GM13976 (cell line): ENCODE data around the gene MBTPS1.

Source experiments
- DNase-seq: peaks from one replicate; pipeline ENCODE4 v3.0.0; 2012; ENCODE audit warnings: low spot score
- in situ Hi-C: fragments of 300-500 bp; cut with MboI; formaldehyde crosslinking; loops from one replicate; pipeline ENCODE4 v1.12.0; 2022; ENCODE audit warnings: low sequenced_read_pairs, mixed read lengths, inconsistent platforms; ENCODE audit not compliant: unreplicated experiment
- TF ChIP-seq, protein P1 (sequence below): IDR thresholded peaks from 2 replicates; pipeline ENCODE4 v1.5.1; 2012; ENCODE audit warnings: borderline replicate concordance, mild to moderate bottlenecking; ENCODE audit not compliant: insufficient read depth; ENCODE audit errors: extremely low read depth, missing control alignments, control extremely low read depth

Gene MBTPS1

DNA sequence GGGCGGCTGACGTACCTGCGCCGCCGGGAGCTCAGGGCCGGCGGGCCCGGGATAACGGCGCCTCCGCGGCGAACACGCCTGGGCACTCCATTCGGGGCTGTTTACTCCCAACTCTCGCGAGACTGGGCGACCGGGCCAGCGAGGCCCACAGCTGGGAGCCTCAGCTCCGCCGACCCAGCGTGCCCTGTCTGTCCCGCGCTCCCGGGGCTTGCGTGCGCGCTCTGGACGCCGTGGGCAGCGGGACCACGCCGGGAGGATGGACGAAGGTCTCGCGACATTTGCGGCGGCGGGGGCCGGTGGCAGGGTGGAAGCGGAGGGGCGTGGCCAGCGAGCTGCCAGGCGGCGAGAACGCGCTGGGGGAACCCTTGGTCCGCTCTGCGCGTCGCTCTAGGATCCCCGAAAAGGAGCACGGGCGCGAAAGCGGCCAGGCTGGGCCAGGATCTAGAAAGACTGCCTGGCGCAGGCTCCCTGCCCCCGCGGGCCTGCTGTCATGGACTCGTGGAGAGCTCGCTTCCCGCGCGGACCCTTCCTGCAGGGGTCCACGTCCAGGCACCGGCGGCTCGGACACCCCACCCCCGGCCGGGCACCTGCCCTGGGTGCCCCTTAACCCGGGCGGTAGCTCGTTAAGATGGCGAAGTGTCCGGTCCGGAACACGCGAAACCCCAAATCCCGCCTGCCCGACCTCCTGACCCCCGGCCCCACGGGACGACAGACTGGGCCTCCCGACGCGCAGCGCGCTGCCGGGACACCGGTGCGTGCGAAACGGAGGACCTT is at the start of gene MBTPS1:
TSS of gene MBTPS1 (minus strand) at position 223 of the 774 bp plus-strand sequence. CDS start 15,159 bp downstream, outside the sequence.
- TF ChIP-seq, protein P1, sequence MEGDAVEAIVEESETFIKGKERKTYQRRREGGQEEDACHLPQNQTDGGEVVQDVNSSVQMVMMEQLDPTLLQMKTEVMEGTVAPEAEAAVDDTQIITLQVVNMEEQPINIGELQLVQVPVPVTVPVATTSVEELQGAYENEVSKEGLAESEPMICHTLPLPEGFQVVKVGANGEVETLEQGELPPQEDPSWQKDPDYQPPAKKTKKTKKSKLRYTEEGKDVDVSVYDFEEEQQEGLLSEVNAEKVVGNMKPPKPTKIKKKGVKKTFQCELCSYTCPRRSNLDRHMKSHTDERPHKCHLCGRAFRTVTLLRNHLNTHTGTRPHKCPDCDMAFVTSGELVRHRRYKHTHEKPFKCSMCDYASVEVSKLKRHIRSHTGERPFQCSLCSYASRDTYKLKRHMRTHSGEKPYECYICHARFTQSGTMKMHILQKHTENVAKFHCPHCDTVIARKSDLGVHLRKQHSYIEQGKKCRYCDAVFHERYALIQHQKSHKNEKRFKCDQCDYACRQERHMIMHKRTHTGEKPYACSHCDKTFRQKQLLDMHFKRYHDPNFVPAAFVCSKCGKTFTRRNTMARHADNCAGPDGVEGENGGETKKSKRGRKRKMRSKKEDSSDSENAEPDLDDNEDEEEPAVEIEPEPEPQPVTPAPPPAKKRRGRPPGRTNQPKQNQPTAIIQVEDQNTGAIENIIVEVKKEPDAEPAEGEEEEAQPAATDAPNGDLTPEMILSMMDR = no peak
- in situ Hi-C loops = no loop called here
- peak; percentile 98 for DNase-seq

GRCh38 chr16:84165746-84166145 is 49.0 kb upstream of the MBTPS1 start:
- in situ Hi-C loops = no loop called here
- DNase-seq = no peak
- TF ChIP-seq, protein P1 = no peak

- TF ChIP-seq, protein P1 = no peak
- in situ Hi-C loops = no loop called here
- no peak for DNase-seq
These were observed 45.1 kb upstream of the MBTPS1 start for GRCh38 chr16:84161801-84162200.

DNA sequence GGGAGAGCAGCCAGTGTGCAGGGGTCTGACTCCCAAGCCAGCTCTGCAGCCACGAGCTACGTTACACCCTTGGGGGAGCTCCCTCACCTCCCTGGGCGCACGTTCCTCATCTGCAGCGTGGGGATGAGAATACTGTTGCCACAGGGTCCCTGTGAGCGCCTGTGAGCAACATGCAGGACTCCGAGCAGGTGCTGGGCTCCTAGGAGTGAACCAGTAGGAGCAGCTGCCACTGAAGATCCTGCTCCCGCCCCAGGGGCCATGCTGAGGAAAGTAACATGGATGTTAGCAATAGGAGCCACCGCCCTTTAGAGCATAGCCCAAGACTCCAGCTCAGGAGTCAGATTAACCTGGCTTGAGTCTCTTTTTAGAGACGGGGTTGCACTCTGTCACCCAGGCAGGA is 44.3 kb upstream of the MBTPS1 start:
- in situ Hi-C loops = no loop called here
- no peak for DNase-seq
- TF ChIP-seq, protein P1 = no peak

DNA sequence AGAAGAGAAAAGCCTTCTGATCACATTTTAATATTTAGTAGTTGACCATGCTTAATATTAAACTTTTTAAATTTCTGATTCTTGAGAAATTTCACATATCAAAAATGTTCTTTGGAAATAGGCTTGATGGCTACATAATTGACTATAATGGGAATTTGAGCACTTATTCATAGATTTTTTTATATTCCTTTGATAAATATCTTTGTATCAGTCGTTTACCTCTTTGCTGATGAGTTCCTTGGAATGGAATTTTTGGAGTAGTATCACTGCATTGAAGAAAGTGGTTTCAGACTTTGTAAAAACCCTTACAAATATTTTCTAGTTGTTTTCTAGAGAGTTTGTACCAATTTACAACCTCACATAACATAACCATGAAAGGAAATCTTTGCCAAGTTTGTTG is 43.1 kb upstream of the MBTPS1 start:
- no peak for DNase-seq
- TF ChIP-seq, protein P1 = no peak
- in situ Hi-C loops = no loop called here

- in situ Hi-C loops = no loop called here
- TF ChIP-seq, protein P1 = no peak
- no peak for DNase-seq
These were observed 42.3 kb upstream of the MBTPS1 start for GRCh38 chr16:84159007-84159406.
